Islet of Langerhans (tissue), 1 donor: ENCODE results near the gene EVA1C.
"Not testable (repeated sequence)": the region's sequence is repeated elsewhere in the genome, so short reads cannot be mapped to it uniquely, and the experiment has no call there.

Source experiments
- FAIRE-seq: peaks from one replicate; lab custom pipeline; 2011; peaks lifted over from hg19 to GRCh38; lab: Jason Lieb, UNC

Gene EVA1C

DNA sequence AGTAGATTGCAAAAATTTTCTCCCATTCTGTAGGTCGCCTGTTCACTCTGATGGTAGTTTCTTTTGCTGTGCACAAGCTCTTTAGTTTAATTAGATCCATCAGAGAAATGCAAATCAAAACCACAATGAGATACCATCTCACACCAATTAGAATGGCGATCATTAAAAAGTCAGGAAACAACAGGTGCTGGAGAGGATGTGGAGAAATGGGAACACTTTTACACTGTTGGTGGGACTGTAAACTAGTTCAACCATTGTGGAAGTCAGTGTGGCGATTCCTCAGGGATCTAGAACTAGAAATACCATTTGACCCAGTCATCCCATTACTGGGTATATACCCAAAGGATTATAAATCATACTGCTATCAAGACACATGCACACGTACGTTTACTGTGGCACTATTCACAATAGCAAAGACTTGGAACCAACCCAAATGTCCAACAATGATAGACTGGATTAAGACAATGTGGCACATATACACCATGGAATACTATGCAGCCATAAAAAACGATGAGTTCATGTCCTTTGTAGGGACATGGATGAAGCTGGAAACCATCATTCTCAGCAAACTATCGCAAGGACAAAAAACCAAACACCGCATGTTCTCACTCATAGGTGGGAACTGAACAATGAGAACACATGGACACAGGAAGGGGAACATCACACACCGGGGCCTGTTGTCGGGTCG lies 21.8 kb upstream of the EVA1C start:
- not testable (repeated sequence) for FAIRE-seq

DNA sequence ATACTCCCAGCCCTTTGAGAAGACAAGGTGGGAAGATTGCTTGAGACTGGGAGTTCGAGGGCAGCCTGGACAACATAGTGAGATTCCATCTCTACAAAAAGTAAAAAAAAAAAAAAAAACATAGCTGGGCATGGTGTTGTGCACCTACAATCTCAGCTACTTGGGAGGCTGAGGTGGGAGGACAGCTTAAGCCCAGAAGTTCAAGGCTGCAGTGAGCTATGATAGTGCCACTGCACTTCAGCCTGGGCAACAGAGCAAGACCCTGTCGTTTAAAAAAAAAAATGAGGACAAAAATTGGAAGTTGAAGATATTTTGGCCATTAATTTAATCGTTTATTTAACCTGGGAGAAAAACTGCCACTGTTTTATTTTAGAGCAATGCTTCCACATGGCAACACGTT lies 20.8 kb upstream of the EVA1C start:
- no peak for FAIRE-seq

DNA sequence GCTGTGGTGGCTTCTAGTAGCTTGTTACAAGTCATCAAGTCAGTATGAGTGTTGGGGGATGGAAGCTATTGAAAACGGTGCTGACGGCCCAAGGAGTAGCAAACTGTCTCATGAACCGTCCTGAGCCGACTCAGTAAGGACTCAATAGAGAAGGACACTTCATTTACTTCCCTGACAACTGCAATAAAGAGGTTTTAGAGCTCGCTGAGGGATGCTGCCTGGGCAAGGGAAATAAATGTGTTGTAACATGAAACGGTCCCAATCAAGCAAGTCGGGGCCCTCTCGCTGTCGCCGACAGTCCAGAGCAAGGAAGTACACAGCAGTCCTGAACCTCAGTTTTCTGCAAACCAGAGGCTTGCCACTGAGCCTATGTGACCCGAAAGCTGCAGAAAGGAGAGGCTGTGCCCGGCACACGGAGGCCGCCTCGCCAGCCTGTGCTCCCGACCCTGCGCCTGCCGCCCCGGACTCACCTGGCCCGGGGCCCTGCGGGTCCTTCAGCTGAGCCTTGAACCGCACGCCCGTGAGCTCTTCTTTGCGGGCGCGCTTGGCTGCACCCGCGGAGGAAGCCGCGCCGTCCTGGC lies 20.1 kb upstream of the EVA1C start:
- no peak for FAIRE-seq

DNA sequence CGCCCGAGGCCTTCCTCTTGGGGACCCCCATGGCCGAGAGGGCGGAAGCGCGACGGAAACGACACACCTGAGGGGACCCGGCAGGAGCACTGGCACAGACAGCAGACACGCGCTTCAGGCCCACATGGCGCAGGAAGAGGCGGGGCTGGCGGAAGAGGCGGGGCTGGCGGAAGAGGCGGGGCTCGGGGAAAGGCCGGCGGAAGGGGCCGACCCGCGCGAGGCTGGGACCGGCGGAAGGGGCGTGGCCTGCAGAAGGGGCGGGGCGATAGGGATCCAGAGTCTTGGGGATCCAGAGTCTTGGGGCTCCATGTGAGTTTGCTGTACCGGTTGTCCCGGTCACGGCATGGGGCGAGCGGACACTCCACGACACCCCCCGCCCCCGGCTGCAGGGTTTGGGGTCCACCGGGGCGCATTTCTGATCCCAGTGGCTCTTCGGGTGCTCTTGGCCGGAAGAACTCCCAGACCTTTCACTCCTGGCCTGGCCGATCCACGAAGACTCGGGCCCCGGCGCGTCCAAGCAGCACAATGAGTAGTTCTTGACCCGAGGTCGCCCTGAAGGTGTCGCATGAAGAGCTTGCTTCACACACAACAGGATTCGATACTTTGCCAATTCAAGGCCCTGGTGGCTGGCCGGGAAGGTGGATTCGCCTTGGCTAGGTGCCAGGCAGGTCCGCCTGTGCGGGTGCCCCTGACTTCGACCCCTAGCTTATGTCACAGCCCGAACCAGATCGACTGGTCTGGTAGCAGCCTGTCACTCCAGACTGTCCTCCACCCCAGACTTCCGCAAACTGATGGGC lies 19.4 kb upstream of the EVA1C start, which contains the start of gene URB1:
URB1 (minus strand) TSS at position 133 of the 797 bp plus-strand sequence; CDS start at position 31, 102 bp downstream.
- FAIRE-seq: no peak

DNA sequence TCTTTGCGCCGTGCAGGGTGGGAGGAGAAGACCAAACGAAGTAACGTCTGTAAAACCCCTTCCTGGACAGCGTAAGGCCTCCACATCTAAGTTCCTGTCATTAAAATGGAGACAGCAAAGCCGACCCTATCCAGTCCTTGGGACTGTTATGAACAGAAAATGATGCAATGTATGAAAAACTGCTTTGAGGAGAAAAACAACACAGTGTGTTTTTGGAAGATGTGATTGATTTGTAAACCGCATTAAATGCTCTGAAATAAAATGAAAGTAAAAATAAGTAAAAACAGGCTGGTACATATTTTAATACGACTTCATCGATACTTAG lies 18.9 kb upstream of the EVA1C start:
- no peak for FAIRE-seq

DNA sequence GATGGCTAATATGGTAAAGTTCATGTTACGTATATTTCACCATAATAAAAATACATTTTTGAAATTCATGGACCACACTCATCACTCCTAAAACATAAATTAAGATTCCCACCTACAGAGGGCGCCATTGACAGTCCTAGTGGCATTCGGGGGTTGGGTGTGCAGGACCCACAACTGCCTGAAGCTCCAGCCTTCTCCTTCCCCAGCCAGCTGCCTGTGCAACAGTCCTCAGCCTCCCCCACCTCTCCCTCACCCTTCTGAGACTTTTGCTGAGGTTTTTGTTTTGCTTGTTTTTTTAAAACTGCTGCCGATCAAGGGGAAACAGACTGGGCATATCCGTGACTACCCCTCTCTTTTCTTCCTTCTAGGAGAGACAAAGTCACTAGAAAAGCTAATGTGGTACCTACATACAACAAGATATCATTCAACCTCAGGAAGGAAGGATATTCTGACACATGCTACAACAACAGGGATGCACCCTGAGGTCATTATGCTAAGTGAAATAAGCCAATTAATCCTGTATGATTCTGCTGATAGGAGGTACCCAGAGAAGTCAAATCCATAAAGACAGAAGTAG lies 9.2 kb upstream of the EVA1C start:
- peak; percentile 33 for FAIRE-seq

DNA sequence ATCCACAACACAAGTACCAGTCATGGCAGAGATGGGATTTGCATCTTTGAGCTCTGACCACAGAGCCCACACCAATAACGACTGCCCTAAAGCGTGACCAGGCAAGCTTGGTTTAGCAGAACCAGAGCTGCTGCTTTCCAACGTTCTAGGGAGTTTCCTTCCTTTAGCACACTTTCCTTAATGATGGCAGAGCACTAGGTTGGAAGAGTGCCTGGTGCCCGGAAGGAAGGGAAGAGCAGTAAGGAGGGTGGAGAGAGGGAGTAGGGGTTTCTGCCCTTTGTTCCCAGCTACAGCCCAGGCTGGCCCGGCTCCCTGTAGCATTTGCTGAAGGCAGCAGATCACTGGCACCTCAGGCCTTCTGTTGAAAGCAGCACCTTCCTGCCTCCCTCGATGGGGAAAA lies 6.1 kb upstream of the EVA1C start:
- FAIRE-seq: no peak

DNA sequence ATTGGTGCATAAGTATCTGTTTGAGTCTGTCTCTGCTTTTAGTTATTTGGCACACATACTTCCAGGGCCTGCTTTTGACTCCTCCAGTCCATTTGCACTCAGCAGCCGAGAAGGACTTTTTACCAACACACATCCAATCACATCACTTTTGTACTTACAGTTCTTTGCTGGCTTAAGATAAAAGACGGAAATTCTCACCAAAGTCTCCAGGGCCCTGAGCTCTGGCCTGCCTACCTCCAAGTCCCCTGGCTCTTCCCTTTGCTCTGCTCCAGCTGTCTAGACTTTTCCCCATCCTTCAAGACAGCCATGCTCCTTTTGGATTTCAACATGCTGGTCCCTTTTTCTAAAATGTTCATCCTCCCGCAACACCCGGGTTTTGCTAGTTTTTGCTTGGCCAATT lies 2.2 kb upstream of the EVA1C start:
- FAIRE-seq: no peak

DNA sequence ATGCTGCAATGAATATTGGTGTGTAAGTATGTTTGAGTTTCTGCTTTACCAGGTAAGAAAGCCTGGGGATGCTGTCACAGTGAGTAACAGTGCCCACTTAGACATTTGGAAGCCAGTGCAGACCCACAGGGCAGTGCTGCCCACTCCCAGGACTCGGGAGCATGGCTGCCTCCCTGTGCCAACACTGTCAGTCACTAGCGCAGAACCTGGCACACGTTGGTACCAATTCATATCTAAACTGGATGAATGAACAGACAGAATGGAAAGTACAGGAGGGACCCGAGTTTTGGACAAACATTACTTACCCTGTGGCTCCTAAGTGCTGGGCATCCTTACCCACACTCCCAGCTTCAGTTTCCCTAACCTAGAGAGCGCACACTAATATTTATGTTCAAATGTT lies 1.6 kb upstream of the EVA1C start:
- FAIRE-seq: no peak

DNA sequence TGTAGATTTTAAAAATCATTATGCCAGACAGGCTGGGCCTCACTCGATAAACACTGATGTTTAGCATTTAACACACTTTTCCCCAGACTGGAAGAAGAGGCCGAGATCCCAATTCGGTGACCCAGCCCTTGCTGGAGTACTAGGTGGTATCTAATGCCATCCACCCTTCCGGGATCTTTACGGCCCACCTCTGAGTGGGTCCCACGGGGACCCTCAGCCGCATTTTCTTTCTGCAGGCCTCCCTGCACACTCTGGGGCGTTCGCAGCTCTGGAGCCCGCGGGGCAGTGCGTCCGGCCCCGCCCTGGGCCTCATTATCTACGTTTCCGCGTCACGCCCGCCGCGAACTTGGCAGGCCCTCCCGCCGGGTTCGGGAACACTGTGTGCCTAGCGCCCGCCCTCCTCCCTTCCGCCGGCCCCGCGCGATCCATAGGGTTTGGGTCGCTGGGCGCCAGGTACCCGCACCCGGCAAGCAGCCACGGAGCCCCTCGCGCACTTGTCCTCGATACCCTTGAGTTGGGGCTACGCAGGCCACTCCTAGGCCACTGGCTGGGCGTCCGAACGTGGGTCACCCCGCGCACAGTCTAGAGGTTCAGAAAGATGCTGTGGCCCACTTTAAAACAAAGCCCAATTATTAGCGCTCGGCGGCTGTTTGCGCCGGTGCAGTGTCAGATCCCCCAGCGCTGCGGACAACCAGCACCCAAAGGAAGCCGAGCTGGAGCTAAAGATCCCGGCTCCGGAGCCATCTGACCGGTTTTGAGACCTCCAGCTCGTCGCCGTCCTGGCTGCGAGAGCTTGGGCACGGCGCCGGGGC lies 950 bp upstream of the EVA1C start:
- no peak for FAIRE-seq

DNA sequence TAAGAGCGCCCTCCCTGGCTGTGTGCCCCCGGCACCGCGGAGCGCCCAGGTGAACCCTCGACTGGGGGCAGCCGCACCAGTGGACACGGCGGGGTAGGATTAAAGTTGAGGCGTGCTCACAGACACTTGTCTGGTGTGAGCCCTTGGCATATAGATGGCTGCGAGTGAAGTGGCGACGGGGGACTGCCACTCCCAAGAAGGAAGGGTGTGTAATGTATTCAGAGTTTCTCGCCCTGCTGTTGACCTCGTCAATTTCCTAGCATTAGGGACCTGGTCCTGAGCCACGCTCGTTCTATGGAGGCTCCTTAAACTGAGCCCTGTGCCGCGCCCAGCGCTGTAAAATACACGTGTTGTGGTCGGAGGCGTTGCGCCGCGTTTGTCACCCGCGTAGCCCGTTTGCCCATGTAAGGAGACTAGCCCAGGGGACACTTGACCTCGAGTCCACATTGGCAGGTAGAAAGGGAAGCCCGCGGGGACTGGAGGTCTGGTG lies 554 bp downstream of the EVA1C start:
- no peak for FAIRE-seq

DNA sequence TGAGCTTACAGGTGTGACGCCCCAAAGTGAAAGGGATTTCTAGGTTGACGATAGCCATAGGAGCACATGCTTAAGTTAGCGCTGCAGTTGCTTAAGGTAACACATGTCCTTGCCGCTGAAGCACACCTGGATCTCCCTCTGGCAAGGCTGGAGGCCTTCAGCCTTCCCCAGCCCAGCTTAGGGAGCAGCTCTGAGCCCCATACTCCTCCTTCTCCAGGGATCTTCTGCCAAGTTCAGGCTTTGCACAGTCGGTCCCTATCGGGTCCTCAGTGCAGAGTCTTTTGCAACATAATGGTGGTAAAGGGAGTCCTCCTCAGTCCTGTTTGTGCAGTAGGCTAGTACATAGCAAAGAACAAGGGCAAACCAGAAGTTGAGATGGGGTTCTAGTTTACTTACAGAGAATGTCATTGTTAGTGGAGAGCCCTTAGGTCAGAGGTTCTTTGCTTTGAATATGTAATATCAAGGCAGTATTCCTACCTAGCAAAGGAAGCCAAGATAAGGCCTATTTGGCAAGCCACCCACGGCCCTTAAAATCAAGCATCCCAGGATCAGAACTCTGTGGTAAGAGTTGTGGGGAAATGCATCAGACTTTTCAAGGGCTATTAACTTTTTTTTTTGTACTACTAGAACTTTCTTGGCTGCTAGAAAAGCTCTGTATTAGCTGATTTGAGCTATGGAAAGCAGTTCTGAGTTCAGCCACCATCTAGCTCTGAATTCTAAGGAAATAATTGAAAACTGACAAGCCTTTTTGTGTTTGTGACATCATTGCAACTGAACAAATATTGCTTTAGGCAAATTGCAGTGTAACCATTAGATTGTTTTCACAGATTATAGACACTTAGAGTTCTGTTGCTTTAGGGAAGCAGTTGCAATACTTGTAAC lies 1.4 kb downstream of the EVA1C start:
- FAIRE-seq: no peak

DNA sequence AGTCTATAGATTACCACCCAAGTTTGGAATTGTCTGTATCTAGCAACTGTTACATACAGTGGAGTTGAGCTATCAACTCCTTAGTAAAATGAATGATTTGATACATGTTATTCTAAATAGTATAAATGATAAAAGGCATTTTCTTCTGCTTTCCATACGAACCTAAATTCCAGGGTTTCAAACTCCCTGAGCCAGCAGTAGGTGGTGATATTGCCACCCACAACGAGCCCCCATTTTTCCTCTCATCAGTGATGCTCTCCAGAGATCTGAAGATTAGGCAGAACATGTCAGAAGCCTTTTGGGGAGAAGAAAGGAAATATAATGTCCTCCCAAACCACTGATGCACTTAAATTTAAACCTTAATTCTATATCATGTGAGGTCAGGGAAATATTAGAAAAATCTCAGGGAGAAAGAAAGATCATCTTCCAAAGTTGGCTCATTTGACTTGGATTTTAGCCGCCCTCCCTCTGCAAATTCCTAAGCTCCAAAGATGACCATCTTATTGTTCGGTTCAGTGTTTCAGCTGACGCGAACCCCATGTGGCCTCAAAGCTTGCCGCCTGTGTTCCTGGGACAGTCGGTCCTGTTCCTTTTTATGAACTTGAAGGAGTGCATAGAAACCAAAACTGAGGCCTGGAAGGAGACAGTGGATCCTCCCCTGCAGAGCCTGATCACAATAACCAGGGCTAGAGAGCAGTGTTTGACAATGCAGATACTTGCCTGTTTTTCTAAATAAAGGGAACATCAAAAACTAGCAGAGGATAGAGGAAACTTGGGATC lies 2.3 kb downstream of the EVA1C start:
- FAIRE-seq: no peak

DNA sequence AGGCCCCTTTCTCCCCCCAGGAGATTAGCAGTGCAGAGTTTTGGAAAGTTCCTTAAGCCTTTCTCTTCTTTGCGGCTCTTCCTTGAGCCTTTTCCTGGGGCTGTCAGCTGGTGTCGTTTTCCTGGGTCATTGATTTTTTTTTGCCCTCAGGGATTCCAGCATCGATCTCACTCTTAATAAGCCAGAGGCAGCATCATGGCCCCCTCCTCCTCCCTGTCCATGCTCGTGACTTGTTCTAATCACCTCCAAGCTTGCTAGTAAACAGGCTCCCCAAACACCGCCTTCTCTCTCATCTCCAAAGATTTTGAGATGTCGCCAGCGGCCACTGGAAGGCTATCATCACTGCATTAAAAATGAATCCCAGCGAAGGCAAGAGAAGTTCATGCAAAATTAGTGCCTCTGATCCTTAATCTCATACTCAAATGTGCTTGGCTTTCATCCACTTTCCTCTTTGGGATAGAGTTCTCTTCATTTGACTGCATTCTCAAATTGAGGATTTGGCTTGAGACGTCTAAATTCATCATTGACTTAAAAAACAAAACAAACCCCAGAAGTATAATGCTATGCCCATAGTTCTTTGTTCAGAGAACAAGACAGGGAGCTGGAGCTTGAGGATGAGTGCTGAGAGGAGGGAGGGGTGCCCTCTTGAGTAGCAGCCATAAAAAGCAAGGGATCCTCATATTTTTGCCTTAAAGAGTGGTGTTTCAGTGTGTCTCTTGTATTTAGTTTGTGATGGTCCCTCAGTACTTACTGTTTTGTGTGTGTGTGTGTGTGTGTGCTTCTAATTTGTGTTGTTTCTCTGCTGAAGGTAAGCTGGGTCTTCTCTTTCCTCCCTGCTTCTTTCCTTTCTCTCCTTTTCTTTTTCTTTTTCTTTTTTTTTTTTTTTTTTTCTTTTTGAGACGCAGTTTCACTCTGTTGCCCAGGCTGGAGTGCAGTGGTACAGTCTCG lies 3.2 kb downstream of the EVA1C start:
- no peak for FAIRE-seq

DNA sequence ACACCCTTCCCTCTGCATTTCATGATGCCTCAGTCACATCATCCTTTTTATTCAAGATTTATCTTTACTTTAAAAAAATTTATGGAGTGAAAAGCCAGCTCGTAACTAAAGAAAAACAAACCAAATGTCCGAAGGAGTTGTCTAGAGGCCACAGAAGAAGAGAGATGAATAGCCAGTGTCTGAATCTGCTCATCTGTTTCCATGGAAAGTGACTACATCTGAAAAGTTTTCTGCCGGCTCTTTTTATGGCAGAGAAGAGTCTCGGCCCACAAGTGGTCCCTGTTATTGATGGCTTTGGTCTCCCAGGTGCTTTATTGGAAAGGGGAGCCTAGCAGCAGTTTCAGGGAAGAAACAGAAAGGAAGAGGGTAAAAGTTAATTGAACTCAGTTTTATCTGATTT lies 5.6 kb downstream of the EVA1C start:
- no peak for FAIRE-seq

DNA sequence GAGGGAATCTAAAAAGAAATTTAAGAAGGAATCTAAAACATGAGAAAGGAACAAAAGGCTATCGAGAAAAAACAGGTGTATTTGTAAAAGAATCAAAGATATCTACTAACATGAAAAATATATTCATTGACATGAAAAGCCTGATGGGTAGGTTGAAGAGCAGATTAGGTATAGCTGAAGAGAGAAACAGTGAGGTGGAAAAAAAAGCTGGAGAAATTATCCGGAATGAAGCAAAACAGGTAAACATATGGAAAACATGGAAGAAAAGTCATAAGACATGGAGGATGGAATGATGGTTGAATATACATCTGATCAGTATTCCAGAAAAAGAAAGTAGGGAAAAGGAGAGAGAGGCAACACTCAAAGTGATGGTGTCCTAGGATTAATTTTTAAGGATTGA lies 9.6 kb downstream of the EVA1C start:
- no peak for FAIRE-seq

DNA sequence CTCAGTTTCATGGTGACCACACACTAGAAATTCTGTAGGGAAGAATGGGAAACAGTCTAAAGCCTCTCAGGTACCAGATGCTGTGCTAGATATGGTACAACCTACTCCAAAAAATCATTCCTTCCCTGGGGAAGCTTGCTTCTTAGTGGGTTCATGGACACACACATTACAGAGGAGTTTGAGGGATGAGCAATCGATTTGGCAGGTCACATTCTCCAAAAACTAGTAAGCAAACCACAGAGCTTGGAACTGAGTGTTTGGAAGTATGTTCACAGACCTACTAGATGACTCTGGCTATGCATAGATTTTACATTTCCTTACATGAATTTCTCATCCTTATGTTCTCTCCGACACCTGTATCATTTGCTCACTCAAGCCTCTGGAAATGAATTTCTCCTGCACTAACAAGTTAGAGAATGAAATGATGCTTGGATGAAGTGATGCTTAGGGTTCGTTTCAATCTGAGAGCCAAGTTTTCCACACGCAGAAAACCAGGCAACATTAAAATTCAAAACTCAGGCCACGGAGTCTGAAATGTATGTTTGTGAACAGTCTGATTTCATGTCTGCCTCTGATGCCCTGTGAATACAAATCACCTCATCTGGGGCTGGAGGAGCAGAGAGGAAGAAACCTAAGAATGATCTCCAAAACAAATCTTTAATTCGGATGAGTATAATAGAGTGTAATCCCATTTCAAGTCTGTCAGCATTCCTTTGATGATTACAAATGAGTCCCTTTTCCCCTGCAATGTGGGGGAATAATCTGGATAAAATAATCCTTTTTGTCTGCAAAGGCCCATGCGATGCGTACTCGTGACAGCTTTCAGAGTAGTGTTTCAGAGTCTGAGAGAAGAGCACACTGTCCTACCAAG lies 11.0 kb downstream of the EVA1C start:
- no peak for FAIRE-seq

DNA sequence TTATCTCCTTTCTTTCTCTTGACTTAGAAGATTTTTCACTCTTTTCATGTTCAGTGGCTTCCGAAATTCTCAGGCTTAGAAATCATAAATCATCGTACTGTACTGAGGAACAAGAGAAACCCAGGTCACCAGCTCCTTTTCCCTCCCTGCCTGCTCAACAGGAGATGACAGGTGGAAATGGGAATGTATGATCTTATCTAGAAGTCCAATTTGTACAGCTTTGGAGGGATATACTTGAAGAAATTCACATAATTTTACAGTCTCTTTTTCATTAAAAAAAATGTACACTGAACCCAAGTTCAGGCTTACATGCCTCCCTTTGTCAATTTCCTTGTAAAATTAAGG lies 11.7 kb downstream of the EVA1C start:
- FAIRE-seq: no peak
